ENCODE results near the gene CEP112.

The CEP112 gene

DNA sequence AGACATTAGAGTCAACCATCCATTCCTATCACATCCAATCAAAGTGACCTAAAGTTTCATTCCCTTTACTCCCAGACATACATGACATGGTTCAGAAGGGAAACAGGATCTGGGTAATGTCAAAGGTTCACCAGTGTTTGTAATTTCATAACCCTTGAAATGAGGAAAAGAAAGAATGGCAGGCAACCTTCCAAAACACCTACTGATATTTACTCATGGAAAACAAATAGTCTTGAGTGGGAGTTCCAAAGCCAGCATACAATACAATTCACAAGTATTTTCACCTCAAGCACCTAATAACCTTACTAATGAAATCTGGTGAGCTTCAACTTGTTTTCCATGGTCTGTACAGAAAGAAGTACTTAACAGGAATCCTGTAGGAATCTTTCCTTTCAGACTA, 557.9 kb downstream of the CEP112 start:
- ChIA-PET CTCF (no interaction called here), POLR2A (no interaction called here)
- TF ChIP-seq FOXA1 (IDR thresholded peaks at IDR 0.05), result no peak
- no peak for TF ChIP-seq SP1 (IDR thresholded peaks at IDR 0.05)
- TF ChIP-seq SUZ12 (IDR thresholded peaks at IDR 0.05), result no peak
- no peak for DNase-seq (ENCODE audit: extremely low spot score)

DNA sequence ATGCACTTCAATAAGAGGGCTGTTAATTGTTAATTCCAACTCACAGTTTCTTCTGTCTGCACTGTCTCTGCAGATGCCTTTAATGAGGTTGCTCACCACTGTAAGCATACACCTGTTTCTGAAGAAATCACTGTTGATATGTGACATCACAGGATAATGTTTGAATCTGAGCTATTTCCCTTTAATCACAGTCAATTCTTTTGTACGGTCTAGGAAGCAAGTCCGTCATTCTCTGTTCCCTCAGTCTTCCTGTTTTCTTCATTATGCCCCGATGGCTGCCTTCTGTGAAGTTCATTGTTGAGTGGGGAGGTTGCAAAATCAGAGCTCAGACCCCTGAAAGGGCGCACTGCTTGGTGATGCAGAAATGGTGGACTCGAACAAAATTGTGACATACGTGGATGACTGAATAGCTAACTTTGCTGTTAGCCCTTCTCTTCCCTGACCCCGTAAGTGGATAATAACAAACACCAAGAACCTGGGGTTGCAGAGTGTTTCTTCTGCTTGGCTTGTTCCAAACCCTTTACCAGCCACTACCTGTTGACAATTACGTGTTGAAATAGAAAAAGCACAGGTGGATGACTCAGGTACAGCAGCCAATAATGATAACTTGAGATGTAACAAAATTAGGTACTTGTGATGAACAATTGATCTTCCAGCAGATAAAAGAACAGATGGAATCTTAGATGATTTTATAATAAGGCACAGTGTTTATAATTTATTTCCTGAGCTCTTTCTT, 558.6 kb downstream of the CEP112 start:
- ChIA-PET POLR2A (no interaction called here), CTCF (no interaction called here)
- DNase-seq (ENCODE audit: extremely low spot score), result no peak
- TF ChIP-seq HDGF (IDR thresholded peaks at IDR 0.05; ENCODE audit: borderline replicate concordance) (no peak), LEF1 (IDR thresholded peaks at IDR 0.05; ENCODE audit: borderline replicate concordance) (no peak), ELF4 (IDR thresholded peaks at IDR 0.05) (no peak), BHLHE40 (IDR thresholded peaks at IDR 0.05; ENCODE audit: borderline replicate concordance) (no peak), FOXA1 (IDR thresholded peaks at IDR 0.05) (no peak), L3MBTL2 (conservative IDR thresholded peaks at IDR 0.05) (no peak), ZNF384 (IDR thresholded peaks at IDR 0.05) (no peak), ARNT (IDR thresholded peaks at IDR 0.05) (no peak)

DNA sequence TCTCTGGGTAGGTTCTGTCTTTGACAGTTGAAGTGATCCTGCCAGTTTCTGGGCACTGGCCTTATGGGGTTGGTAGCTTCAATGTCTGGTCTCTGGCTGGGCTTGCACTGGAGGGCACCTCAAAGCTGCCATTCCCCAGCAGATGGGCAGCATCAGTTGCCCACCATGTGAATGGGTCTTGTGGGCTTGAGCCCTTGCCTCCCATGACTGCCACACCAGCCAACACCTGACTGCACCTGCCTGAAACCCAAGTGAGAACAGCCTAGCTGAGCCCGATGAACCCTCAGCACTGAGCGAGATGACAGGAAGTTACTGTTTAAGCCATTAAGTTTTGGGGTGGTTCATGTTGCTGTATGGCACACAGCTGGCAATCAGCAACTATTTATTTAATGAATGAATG, 561.4 kb downstream of the CEP112 start:
- TF ChIP-seq HDGF (IDR thresholded peaks at IDR 0.05; ENCODE audit: borderline replicate concordance), result no peak
- TF ChIP-seq FOXM1 (IDR thresholded peaks at IDR 0.05; ENCODE audit: borderline replicate concordance), result no peak
- TF ChIP-seq TARDBP (IDR thresholded peaks at IDR 0.05), result no peak
- TF ChIP-seq, protein P1, sequence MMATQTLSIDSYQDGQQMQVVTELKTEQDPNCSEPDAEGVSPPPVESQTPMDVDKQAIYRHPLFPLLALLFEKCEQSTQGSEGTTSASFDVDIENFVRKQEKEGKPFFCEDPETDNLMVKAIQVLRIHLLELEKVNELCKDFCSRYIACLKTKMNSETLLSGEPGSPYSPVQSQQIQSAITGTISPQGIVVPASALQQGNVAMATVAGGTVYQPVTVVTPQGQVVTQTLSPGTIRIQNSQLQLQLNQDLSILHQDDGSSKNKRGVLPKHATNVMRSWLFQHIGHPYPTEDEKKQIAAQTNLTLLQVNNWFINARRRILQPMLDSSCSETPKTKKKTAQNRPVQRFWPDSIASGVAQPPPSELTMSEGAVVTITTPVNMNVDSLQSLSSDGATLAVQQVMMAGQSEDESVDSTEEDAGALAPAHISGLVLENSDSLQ (IDR thresholded peaks at IDR 0.05), result no peak
- no peak for TF ChIP-seq BHLHE40 (IDR thresholded peaks at IDR 0.05; ENCODE audit: borderline replicate concordance)
- TF ChIP-seq SP1 (IDR thresholded peaks at IDR 0.05), result no peak
- TF ChIP-seq SUZ12 (IDR thresholded peaks at IDR 0.05), result no peak
- TF ChIP-seq FOXA1 (IDR thresholded peaks at IDR 0.05), result no peak
- TF ChIP-seq LEF1 (IDR thresholded peaks at IDR 0.05; ENCODE audit: borderline replicate concordance), result no peak
- TF ChIP-seq ARNT (IDR thresholded peaks at IDR 0.05), result no peak
- TF ChIP-seq ELF4 (IDR thresholded peaks at IDR 0.05), result no peak
- TF ChIP-seq NFRKB (IDR thresholded peaks at IDR 0.05), result no peak
- TF ChIP-seq FOXK2 (IDR thresholded peaks at IDR 0.05), result no peak
- no peak for TF ChIP-seq CTBP1 (IDR thresholded peaks at IDR 0.05; ENCODE audit: borderline replicate concordance)
- TF ChIP-seq ZNF384 (IDR thresholded peaks at IDR 0.05), result no peak
- no peak for TF ChIP-seq L3MBTL2 (conservative IDR thresholded peaks at IDR 0.05)
- ChIA-PET POLR2A (no interaction called here), CTCF (no interaction called here)
- DNase-seq (ENCODE audit: extremely low spot score), result no peak

DNA sequence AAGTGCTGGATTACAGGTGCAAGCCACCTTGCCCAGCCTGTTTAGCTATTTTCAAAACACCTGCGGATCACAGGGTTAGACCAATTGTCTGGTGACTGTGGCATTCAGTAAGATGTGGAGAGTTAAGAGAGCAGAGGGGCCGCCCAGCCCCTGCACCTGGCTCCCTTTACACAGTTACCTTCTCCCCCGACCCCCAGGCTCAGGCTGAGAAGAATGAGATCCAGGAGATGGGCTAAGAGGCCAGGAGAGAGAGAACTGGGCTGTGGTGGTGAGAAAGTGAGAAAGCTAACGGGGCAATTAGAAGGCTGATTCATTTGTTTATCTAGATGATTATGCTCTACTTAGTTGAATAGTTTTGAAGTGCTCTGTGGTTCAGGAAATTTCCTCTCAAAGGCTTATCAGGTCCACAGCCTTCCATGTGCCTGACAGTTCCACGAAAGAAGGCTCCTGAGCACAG, 562.7 kb downstream of the CEP112 start:
- TF ChIP-seq CTBP1 (IDR thresholded peaks at IDR 0.05; ENCODE audit: borderline replicate concordance), result no peak
- TF ChIP-seq FOXK2 (IDR thresholded peaks at IDR 0.05), result no peak
- TF ChIP-seq HDGF (IDR thresholded peaks at IDR 0.05; ENCODE audit: borderline replicate concordance), result no peak
- TF ChIP-seq FOXA1 (IDR thresholded peaks at IDR 0.05), result no peak
- TF ChIP-seq LEF1 (IDR thresholded peaks at IDR 0.05; ENCODE audit: borderline replicate concordance), result no peak
- no peak for TF ChIP-seq L3MBTL2 (conservative IDR thresholded peaks at IDR 0.05)
- TF ChIP-seq ARNT (IDR thresholded peaks at IDR 0.05), result no peak
- no peak for TF ChIP-seq ELF4 (IDR thresholded peaks at IDR 0.05)
- no peak for TF ChIP-seq FOXM1 (IDR thresholded peaks at IDR 0.05; ENCODE audit: borderline replicate concordance)
- no peak for TF ChIP-seq SP1 (IDR thresholded peaks at IDR 0.05)
- TF ChIP-seq NFRKB (IDR thresholded peaks at IDR 0.05), result no peak
- no peak for TF ChIP-seq TARDBP (IDR thresholded peaks at IDR 0.05)
- no peak for DNase-seq (ENCODE audit: extremely low spot score)
- POLR2A ChIA-PET, result no interaction called here
- CTCF ChIA-PET, result interaction anchor here (0.6 kb wide), 1 partner anchor 20 kb away, joined by 4 read pairs; no protein-coding TSS in a partner anchor

DNA sequence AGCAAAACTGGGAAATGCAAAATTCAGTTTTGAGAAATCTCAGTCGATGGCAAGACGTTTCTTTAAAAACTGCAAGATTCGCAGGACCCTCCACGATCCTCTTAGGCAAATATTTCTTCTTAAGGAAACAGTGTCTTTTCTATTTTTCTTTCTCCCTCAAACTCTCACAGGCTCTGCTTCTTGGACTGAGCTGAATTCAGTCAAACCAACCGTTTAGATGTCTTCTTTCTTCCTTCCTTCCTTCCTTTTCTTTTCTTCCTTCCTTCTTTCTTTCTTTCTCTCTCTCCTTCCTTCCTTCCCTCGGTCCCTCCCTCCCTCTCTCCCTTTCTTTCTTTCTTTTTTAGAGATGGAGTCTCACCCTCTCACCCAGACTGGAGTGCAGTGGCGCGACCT, 563.3 kb downstream of the CEP112 start:
- POLR2A ChIA-PET, result no interaction called here
- no peak for DNase-seq (ENCODE audit: extremely low spot score)
- CTCF ChIA-PET, result interaction anchor here (0.6 kb wide), 1 partner anchor 21 kb away, joined by 4 read pairs; no protein-coding TSS in a partner anchor
- TF ChIP-seq FOXA1 (IDR thresholded peaks at IDR 0.05), result no peak
- TF ChIP-seq ZNF384 (IDR thresholded peaks at IDR 0.05), result no peak
- TF ChIP-seq, protein P1 (IDR thresholded peaks at IDR 0.05), result no peak
- TF ChIP-seq BHLHE40 (IDR thresholded peaks at IDR 0.05; ENCODE audit: borderline replicate concordance), result no peak
- TF ChIP-seq CTBP1 (IDR thresholded peaks at IDR 0.05; ENCODE audit: borderline replicate concordance), result no peak
- TF ChIP-seq SUZ12 (IDR thresholded peaks at IDR 0.05), result no peak

DNA sequence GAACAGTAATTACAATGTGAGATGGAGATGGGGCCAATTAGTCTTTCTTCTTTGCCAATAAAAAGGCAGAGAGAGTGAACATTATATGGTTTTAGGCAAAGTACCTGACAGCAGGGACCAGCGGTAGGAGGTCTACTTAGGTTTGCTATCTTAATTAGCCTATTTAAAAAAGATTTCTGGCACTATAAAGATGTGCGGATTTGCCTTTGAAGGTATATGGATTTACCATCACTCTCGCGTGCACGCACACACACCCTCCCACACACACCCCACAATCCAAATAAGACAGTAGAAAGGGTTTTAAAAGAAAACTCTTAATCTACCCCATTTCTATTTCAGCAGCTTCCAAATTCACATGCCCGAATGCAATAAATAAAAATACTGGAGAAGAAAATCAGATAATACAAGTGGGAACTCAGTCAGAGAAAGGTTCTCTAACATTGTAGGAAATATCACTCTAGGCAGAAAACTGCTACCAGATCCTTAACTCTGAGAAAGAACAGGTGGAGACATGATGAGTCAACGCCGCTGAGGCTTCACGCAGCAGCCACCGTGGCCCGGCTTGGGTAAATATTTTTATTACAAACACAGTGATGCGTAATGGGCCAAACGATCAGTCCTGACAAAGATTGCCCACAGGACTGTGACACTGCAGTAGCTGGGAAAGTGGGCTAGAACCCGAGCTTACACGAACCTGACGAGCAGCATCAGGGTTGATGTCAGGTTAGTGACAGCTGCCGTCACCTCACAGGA, 563.9 kb downstream of the CEP112 start:
- ChIA-PET POLR2A (no interaction called here), CTCF (interaction anchor here (1.0 kb wide), 1 partner anchor 58 kb away, joined by 3 read pairs; no protein-coding TSS in a partner anchor)
- DNase-seq (ENCODE audit: extremely low spot score), result peak; percentile 45
- TF ChIP-seq ZNF384 (IDR thresholded peaks at IDR 0.05) (no peak), BHLHE40 (IDR thresholded peaks at IDR 0.05; ENCODE audit: borderline replicate concordance) (no peak), FOXA1 (IDR thresholded peaks at IDR 0.05) (no peak), FOXM1 (IDR thresholded peaks at IDR 0.05; ENCODE audit: borderline replicate concordance) (no peak), SUZ12 (IDR thresholded peaks at IDR 0.05) (no peak)
- TF ChIP-seq, protein P1 (IDR thresholded peaks at IDR 0.05), result no peak

Measured in HEK293T (cell line).